RPMI8226 (cell line): ENCODE results near the gene PAK1.
"Not testable (repeated sequence)": the region's sequence is repeated elsewhere in the genome, so short reads cannot be mapped to it uniquely, and the experiment has no call there.

Source experiments
- DNase-seq: peaks from one replicate; pipeline ENCODE4 v3.0.0-alpha.2; 2015

Gene PAK1

DNA sequence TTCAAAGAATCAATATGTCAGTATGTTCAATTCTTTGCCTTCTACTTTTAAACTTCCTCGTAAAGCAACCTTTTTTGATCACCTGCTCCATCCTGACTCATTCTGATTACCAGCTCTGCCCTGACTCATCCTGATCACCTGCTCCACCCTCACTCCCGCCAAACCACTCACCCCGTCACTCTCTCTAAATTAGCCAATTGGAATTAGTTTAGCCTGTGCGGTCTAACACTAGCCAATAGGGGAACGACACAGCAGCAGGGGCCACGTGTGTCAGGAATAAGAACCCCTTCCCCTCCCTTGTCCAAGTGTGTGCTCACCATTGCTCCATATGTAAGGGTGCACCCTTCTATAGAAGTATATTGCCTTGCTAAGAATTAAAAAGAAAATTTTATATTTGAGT, 173.9 kb downstream of the PAK1 start:
- DNase-seq, result not testable (repeated sequence)

DNA sequence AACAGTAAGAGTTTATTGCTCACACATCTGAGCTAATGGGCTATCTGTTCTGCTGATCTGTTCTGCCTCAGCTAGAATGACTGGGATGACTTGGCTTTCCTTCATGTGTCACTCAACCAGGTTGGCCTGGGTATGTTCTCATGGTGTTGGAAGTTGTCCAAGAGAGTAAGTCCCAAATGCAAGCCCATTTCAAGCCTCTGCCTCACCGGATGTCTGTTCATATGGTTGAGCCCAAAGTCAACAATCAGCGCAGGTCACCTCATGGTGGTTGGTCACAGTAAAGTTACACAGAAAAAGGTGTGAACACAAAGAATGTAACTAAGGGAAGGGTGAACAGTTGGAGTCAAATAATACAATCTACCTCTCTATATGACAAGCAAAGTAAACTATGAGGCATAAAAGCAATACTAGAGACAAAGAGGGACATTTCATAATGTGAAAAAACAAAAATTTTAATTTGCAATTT, 174.3 kb downstream of the PAK1 start:
- peak; percentile 5 for DNase-seq

DNA sequence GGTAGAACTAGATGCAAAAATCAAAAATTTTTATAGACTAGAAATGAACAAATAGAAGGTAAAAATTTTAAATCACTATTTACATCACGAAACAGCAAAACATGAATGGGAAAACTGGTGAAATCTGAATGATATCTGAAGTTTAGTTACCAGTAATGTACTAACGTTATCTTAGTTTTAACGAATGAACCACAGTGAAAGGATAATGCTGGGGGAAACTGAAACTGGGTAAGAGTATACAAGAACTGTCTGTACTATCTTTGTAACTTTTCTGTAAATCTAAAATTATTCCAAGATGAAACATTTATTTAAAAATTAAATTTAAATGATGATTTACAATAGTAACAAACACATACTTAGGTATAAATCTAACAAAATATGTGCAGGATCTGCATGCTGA, 179.9 kb downstream of the PAK1 start:
- DNase-seq, result no peak

- DNase-seq, result no peak
Measured at GRCh38 chr11:77289737-77290136, 184.2 kb downstream of the PAK1 start.

GRCh38 chr11:77287615-77288273, 186.2 kb downstream of the PAK1 start:
- no peak for DNase-seq

- no peak for DNase-seq
Measured at GRCh38 chr11:77287136-77287535, 186.8 kb downstream of the PAK1 start.

- DNase-seq, result no peak
Measured at GRCh38 chr11:77284476-77285468, 189.1 kb downstream of the PAK1 start.

DNA sequence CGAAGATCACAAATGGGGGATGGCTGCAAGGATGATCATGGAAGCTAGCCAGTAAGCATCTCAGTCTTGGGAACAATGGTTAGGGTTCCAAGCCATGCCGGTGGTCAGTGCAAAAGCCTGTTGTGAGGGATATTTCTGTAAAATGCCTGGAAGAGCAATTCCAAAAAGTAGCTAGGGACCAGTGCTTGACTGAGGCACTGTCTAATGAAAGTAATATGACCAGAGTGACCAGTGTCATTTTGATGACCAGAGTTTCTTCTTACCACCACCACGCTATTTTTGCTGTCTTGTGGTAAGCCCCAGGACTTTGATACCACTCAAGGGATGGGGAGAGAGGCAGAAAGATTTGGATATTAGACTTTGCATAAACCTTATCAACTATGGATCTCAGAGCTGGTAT, 190.8 kb downstream of the PAK1 start:
- DNase-seq, result no peak

- no peak for DNase-seq
Measured at GRCh38 chr11:77278595-77279506, 195.0 kb downstream of the PAK1 start.

DNA sequence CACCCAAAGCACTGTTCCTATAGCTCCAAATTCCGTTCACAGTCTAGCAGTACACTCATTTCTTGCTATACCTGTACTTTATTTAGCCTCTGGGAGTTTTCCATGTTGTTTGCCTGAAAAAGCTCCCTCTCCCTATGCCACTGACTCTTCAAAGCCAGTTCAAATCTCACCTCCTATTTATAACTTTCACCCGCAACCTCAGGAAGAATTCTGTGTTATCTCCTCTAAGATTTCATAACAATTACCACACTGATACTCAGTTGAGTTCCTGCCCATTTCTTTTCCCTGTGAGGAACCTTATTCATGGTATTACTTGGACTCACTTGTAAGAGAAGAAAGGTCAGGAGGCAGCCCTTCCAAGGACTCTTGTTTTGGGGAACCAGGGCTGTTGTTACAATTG, 197.6 kb downstream of the PAK1 start:
- no peak for DNase-seq
